ENCODE measurements around the gene UCN.

GRCh38 chr2:27309651-27310050 is 1.4 kb upstream of the UCN start:
- no peak for TF ChIP-seq CTCF (IDR thresholded peaks at IDR 0.05)
- no peak for TF ChIP-seq POLR2A (IDR thresholded peaks at IDR 0.05)

Measured in uterus (tissue), 2 donors.